Left forelimb (tissue), 1 donor: ENCODE data around the gene MCRIP2.

Experiments
- DNase-seq: peaks from one replicate; pipeline ENCODE4 v3.0.0-alpha.2; 2018; ENCODE audit warnings: low spot score

The MCRIP2 gene

GRCh38 chr16:670485-671352 lies 29.1 kb downstream of the MCRIP2 start:
- no peak for DNase-seq

GRCh38 chr16:671353-672131 lies 29.9 kb downstream of the MCRIP2 start:
- DNase-seq = no peak

DNA sequence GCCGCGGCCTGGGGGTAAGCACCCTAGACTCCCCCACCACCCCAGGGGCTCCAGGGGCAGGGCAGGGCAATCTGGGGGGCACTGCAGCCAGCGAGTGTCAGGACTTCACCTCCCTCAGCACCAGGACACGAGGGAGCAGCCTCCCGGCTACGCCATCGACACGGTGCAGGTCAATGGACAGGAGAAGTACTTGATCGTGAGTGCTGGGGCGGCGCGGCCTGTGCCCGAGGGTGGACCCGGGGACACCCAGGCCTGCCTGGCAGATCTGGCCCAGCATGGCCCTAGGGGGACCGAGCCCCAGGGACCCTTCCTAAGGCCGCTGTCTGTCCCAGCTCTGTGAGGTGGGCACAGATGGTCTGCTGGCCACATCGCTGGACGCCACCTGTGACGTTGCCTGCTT lies 30.7 kb downstream of the MCRIP2 start:
- no peak for DNase-seq

- no peak for DNase-seq
These were observed 31.2 kb downstream of the MCRIP2 start for GRCh38 chr16:672851-673250.

GRCh38 chr16:673399-673991 lies 31.9 kb downstream of the MCRIP2 start:
- DNase-seq = no peak

DNA sequence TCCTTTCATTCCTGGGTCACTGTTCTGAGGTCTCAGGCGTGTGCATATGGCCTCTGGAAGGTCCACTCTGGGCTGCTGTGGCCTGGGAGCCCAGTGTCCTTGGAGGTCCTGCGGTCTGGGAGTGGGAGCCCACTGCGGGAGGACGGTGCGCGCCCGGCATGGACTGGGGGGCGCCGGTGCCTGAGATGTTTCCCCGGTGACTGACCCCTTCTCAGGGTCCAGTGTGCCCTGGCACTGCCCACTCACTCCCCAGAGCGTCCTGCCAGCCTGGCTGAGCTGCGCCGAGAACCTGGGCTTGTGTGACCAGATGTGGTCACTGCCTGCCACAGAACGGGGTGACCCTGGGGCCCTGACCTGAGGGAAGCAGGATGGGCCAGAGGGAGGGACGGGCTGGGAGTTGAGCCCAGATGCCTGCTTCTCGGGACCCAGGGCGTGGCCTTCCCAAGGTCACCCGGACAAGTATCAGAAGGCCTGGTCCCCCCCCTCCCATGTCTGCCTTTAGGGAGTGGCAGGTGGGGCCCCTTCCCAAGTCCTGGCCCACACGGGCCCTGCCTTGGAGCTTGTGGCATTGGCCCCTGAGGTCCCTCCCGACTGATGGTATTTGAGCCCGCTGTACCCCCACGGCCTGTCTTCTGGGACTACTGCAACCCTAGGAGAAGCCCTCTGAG lies 32.7 kb downstream of the MCRIP2 start:
- no peak for DNase-seq

DNA sequence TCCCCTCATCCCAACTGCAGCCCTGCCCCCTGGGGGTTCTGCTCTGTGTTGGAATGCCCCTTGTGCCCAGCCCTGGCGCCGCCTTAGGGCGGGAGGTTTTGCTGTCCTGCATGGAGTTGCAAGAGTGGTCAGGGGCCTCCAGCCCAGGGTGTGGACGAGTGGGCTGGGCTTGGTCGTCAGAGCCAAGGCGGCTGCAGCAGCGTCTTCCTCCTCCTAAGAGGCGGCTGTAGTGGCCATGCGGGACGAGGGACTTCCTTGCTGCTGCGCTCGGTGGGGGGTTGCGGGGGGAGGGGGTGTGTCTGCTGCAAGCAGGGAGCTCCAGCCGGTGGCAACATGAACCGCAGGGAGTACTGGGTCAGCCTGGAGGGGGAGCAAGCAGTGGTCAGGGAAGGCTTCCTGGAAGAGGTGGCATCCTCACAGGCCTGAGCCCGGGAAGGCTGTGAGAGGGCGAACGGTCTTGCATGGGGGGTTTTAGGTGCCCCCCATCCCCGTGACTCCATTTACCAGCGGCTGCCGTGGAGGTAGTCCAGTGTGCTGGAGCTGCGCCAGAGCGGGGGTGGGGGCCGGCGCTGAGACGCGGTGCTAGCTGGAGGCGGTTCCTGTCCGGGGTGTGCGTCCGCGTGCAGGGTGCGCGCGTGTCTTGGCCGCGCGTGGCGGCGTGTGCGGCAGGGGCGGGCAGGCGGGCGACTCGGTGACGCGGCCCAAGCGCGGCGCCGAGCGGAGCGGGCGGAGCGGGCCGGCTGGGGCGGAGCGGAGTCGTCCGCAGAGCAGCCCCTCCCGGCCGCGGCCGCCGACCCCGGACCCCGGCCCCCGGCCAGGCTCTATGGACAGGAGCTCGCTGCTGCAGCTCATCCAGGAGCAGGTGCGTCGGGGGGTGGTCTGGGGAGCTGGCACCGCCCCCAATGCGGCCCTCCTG lies 33.6 kb downstream of the MCRIP2 start, which contains the start of gene RHBDL1:
Gene RHBDL1, plus strand, starts transcription at position 704 of the 916 bp plus-strand sequence. Its CDS starts 120 bp downstream, at position 824.
- no peak for DNase-seq

- DNase-seq = no peak
These were observed 34.4 kb downstream of the MCRIP2 start for GRCh38 chr16:675884-676564.

- no peak for DNase-seq
These were observed 34.9 kb downstream of the MCRIP2 start for GRCh38 chr16:676565-676902.

DNA sequence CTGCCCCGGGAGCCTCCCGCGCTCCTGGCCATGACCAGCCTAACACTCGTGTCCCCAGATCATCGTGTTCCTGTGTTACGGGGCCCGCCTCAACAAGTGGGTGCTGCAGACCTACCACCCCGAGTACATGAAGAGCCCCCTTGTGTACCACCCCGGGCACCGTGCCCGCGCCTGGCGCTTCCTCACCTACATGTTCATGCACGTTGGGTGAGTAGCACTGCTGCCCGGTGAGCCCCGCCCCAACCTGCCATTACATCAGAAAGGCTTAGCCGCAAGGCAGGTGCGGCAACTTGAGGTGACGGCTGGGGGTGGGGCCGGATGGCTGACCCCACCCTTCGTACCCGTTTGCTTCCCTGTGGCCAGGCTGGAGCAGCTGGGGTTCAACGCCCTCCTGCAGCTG lies 35.3 kb downstream of the MCRIP2 start:
- DNase-seq = no peak

GRCh38 chr16:677316-678190 lies 35.9 kb downstream of the MCRIP2 start:
- DNase-seq = no peak

- DNase-seq = no peak
These were observed 36.7 kb downstream of the MCRIP2 start for GRCh38 chr16:678209-678857.

DNA sequence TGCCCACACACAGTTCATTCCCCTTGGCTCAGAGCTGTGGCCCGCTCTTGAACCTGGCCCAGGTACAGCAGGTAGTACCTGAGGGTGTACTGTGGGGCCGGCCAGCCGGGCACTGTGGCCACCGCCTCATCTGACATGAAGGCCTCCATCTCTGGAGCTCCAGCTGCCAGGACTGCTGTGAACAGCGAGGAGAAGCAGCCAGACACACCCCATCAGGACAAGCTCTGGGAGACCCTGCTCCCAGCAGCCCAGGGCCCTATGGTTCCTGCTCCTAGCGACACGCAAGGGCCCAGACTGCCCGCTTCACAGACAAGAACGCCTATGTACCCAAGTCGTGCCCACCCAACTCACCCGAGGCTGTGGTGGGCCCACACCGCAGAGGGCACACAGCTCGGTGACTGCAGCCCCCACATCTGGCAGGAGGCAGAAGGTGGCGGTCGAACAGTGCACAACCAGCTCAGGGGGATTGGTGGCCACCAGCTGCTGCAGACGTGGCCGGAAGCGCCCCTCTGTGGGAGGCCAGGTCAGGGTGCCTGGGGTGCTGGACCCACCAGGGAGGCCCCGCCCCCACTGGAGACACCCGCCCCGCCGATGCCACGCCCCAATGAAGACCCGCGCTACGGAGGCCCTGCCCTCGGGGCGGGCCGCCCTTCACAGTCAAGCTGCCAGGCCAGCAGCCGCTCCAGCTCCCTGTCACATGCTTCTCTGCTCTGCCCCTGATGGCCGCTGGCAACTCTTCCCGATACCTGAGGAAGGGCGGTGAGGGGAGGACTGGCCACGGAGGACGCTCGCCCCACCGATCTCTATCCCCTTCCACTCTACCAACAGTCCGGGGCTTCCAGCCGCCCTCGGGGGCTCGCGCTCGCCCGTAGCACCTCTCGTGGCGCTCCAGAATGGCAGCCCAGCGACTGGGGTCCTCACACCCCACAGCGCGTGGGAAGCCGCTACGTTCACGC lies 37.5 kb downstream of the MCRIP2 start:
- no peak for DNase-seq

DNA sequence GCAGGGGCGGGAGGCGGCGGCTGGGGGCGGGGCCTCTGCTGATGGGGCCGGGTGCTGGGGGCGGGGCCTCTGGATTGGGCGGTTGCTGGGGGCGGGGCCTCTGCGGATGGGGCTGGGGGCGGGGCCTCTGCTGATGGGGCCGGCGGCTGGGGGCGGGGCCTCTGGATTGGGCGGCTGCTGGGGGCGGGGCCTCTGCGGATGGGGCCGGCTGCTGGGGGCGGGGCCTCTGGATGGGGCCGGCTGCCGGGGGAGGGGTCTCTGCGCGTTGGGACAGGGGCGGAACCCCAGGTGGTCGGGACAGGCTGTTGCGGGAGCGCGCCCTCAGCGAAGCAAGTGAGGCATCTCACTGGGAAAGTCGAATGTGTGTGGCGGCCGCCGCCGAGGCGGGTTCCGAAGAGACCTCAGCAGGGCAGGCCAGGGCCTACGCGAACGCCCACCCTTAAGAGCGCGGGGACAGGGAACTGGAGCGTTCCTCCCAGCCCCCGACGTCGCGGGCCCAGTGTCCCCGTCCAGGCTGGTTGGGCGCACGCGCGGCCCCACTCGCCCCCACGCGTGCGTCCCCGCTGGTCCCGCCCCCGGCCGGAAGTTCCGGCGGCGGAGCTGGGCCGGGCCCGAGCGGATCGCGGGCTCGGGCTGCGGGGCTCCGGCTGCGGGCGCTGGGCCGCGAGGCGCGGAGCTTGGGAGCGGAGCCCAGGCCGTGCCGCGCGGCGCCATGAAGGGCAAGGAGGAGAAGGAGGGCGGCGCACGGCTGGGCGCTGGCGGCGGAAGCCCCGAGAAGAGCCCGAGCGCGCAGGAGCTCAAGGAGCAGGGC lies 38.4 kb downstream of the MCRIP2 start, which contains the start of gene STUB1:
Gene STUB1, plus strand, starts transcription at position 597 of the 811 bp plus-strand sequence. Its CDS starts 116 bp downstream, at position 713.
- DNase-seq = peak; percentile 96

- no peak for DNase-seq
These were observed 39.0 kb downstream of the MCRIP2 start for GRCh38 chr16:680625-680945.

DNA sequence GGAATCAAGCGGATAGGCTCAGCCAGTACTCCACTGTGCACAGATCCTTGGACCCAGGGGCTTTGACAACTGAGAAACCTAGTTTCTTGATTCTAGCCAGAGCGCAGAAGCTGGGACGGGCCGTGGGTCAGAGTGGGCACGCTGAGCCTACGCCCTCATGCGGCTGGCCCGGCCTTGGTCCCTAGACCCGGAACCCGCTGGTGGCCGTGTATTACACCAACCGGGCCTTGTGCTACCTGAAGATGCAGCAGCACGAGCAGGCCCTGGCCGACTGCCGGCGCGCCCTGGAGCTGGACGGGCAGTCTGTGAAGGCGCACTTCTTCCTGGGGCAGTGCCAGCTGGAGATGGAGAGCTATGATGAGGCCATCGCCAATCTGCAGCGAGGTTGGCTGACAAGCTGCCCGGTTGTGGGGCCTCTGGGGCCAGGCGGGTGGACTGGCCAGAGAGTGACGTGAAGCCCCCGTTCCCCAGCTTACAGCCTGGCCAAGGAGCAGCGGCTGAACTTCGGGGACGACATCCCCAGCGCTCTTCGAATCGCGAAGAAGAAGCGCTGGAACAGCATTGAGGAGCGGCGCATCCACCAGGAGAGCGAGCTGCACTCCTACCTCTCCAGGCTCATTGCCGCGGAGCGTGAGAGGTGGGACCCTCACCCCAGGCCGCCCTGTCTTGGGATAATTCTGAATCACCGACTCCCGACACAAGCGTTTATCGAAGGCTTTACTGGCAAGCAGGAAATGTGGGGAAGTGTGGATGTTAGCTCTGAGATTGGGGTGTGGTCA lies 39.5 kb downstream of the MCRIP2 start:
- DNase-seq = no peak
